Measurements from ENCODE around the gene TNIP1.

Gene TNIP1

GRCh38 chr5:151083081-151083676 lies 2.3 kb upstream of the TNIP1 start:
- H3K36me3 Mint-ChIP-seq (ENCODE audit: low read depth): peaks cover 49% of the 10 kb centered on the region
- peak overlapping the region; percentile 89 for H3K27ac Mint-ChIP-seq
- no peaks in the 10 kb centered on the region for H3K9me3 Mint-ChIP-seq
- H3K27me3 Mint-ChIP-seq: no peaks in the 10 kb centered on the region
- peaks cover 79% of the 10 kb centered on the region for H3K4me1 Mint-ChIP-seq (ENCODE audit: low read depth)
- DNase-seq: peak; percentile 74
- peak overlapping the region; percentile 81 for H3K4me3 Mint-ChIP-seq

DNA sequence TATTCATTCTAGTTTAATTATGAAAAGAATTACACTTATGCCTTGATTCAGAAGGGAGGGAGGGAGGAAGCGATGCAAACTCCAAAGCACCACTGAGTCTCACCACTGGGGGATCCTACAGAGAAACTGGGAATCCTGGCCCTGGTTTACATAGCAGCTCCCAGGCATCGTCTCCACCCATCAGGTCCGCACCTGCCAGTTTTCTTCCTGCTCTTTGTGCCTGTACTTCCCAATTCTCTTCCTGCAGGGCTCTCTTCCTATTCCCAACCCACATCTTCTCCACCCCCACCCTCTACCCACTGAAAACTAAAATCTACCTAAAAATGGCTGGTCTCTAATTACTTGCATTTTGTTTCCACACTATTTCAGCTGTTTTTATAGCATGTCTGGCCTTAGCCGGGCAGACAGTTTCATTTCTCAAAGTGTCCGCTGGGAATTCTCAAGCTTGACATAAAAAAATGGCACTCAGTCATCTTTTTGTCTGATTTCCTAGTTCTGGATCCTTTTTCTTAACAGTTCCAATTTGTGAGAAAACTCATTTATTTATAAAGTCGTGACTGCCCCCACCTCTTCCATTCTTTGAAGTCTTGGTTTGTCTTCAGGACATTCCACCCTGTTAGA lies 1.6 kb upstream of the TNIP1 start:
- no peak for DNase-seq
- Mint-ChIP-seq H3K9me3 (no peaks in the 10 kb centered on the region), H3K27me3 (no peaks in the 10 kb centered on the region), H3K36me3 (ENCODE audit: low read depth) (peaks cover 57% of the 10 kb centered on the region), H3K4me1 (ENCODE audit: low read depth) (peaks cover 83% of the 10 kb centered on the region), H3K27ac (peak overlapping the region; percentile 89), H3K4me3 (peak overlapping the region; percentile 81)

DNA sequence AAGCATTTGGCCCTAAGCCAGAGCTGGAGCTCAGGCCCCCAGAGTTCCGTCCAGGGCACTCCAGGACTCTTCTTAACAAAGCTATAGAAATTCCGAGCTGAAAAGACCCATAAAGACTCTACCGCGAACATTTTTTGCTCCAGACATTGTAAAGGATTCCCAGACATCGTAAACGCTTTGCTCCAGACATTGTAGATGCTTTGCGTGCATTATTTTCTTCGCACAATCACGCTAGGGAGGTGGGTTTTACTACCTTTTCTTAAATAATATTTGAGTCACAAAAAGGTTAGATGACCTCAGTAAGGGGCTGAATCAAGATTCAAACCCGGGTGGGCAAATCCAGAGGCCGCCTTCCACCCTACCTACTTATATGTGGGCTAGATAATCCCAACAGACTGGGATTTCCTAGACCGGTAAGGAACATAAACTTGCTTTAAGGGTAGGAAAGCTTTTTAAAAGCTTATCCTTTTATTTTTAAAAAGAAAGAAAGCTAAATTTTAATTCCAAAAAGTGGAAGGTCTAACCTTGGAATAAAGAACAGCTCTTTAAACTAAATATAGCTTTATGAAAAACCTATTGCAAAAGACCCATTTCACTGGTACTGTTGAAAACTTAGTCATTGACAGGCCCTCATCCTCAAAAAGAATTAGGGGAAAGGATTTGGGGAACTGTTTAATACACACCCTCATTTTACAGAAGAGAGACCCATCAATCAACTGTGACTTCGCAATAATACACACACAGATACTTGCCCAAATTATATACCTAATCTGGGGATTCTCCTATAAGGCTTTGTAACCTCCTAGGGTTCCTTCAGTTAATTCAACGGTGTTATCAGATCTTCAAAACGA lies 822 bp upstream of the TNIP1 start:
- Mint-ChIP-seq H3K4me3 (peak overlapping the region; percentile 81), H3K27me3 (no peaks in the 10 kb centered on the region), H3K9me3 (no peaks in the 10 kb centered on the region), H3K27ac (peak overlapping the region; percentile 96), H3K36me3 (ENCODE audit: low read depth) (peaks cover 64% of the 10 kb centered on the region), H3K4me1 (ENCODE audit: low read depth) (peaks cover 83% of the 10 kb centered on the region)
- no peak for DNase-seq

DNA sequence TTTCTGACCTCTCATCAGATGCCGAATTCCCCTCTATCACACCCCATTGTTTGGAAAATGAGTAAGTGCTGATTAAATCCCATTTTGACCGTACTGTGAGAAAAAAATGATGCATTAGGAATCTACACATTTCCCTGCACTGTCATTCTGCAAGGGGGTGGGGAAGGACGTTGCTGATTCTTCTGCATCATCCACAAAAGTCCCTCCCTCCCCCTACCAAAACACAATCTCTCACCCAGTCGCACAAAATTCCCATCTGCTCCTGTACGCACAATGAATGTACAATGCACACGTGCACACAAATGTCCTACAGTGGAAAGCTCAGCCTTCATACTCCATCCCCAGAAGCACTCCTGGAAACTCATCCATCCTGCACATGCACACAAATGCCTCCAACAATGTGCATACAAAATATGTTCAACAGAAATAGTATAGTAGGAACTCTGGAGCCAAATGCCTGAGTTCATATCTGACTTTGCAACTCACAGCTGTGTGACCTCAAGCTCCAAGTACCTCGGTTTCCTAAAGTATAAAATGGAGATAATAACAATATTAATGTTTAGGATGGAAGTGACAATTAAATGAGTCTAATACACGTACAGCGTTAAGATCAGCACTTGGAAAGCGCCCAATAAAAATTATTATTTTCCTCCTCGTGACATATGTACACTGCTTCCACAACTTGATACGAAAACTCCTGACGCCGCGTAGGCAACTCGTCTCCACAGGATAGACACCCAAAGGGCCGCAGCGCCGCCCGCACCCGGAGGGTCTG lies 809 bp downstream of the TNIP1 start:
- DNase-seq: peak; percentile 60
- H3K27me3 Mint-ChIP-seq: no peaks in the 10 kb centered on the region
- peaks cover 71% of the 10 kb centered on the region for H3K36me3 Mint-ChIP-seq (ENCODE audit: low read depth)
- H3K4me1 Mint-ChIP-seq (ENCODE audit: low read depth): peaks cover 84% of the 10 kb centered on the region
- H3K27ac Mint-ChIP-seq: peak overlapping the region; percentile 96
- peak overlapping the region; percentile 81 for H3K4me3 Mint-ChIP-seq
- H3K9me3 Mint-ChIP-seq: no peaks in the 10 kb centered on the region

DNA sequence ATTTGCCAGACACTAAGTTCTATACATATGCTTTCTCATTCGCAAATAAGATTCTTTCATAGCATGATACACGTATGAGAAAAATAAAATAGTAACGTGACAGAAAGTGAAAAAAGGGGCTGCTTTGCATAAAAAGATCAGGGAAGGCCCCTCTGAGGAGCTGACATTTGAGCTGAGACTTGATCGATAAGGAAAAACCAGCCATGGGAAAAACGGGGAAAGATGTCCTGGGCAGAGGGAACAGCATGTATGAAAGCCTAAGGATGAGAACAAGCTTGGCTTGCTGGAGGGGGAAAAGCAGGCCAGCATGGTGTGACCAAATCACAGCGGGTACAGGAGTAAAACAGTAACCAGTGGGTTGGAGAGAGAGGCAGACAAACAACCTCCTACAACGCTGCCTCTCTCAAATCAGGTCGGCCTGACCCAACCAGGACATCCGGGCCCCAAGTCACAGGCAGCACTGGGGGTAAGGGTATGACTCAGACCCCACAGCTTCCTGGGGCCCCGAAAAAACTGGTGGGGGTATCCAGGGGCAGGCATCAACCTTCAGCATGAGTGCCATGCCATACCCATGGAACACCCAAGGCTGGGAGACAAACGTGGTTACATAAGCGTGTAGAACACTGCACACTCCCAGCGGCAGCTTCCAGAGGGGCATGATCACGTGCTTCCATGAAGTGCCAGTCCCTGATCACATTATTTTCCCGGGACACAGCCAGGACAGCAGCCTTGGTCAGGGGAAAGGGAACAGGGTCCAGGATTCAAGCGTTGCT lies 2.2 kb downstream of the TNIP1 start:
- peak; percentile 81 for DNase-seq
- peaks cover 80% of the 10 kb centered on the region for H3K4me1 Mint-ChIP-seq (ENCODE audit: low read depth)
- H3K27ac Mint-ChIP-seq: peak overlapping the region; percentile 96
- H3K36me3 Mint-ChIP-seq (ENCODE audit: low read depth): peaks cover 76% of the 10 kb centered on the region
- H3K9me3 Mint-ChIP-seq: no peaks in the 10 kb centered on the region
- no peaks in the 10 kb centered on the region for H3K27me3 Mint-ChIP-seq
- H3K4me3 Mint-ChIP-seq: peak overlapping the region; percentile 81

- H3K36me3 Mint-ChIP-seq (ENCODE audit: low read depth): peaks cover 81% of the 10 kb centered on the region
- H3K9me3 Mint-ChIP-seq: no peaks in the 10 kb centered on the region
- no peaks in the 10 kb centered on the region for H3K27me3 Mint-ChIP-seq
- peak overlapping the region; percentile 81 for H3K4me3 Mint-ChIP-seq
- H3K4me1 Mint-ChIP-seq (ENCODE audit: low read depth): peaks cover 79% of the 10 kb centered on the region
- DNase-seq: no peak
- peak overlapping the region; percentile 96 for H3K27ac Mint-ChIP-seq
These were observed 2.9 kb downstream of the TNIP1 start for GRCh38 chr5:151077967-151078366.

DNA sequence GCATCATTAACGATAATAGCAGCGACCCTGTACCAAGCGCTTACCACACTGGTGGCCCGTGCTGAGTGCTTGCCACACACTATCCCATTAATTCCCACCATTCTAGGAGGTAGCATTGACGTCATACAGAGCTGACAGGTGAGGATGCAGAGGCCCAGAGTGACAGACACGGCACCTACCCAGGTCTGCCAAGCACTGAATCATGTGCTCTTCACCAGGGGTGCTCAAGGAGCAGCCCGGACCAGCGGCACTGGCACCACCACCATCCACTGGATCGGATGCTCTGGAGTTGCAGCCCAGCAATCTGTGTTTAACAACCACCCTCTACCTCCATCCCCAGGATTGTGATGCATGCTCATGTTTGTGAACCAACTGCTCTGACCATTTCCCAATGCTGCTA lies 3.4 kb downstream of the TNIP1 start:
- DNase-seq: no peak
- Mint-ChIP-seq H3K36me3 (ENCODE audit: low read depth) (peaks cover 82% of the 10 kb centered on the region), H3K4me1 (ENCODE audit: low read depth) (peaks cover 79% of the 10 kb centered on the region), H3K27me3 (no peaks in the 10 kb centered on the region), H3K27ac (peak overlapping the region; percentile 96), H3K4me3 (peak overlapping the region; percentile 81), H3K9me3 (no peaks in the 10 kb centered on the region)

DNA sequence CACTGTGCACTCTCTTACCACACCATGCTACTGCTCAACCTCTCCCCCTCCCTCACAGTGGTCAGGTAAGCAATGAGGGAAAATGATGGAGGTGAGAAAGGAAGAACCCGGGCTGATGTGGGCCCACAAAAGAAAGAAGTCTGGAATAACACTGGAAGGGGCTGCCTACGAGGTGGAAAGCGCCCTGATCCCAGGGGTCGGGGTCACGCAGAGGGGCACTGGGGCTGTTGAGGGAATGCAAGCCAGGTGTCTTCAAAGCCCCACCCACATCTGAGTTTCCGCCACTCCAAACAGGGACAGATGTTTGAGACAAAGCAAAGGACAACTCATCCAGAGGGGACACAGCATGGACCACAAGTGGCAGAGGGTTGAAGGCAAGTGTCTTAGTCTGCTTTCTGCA lies 4.2 kb downstream of the TNIP1 start:
- Mint-ChIP-seq H3K9me3 (no peaks in the 10 kb centered on the region), H3K4me3 (peak overlapping the region; percentile 81), H3K36me3 (ENCODE audit: low read depth) (peaks cover 90% of the 10 kb centered on the region)

DNA sequence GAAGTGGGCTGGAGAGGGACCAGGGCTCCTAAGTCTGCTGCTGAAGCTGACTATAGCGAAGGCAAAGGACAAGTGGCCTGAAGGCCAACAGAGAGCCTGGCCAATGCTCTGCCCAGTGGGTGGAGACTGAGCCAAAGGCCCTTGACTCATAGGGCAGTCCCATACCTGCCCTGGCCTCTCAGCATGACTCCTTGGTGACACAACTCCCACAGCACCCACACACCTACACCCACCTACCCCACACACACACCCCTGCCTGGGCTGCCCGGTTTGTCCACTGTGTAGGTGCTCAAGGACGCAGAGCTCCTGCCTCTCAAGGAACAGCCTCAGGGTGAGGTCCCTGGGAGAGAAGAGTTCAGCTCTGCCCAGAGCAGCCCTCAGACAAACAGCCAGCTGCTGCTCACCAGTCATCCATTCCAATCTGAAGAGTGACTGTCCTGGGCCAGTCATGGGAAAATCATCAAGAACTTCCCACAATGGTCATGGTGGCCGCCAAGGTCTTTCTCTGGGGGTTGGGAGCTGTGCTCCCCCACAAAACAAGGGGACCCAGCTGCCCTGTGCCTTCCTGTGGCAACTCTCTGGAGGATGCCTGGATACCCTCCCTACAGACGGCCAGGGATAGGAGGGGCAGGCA lies 5.0 kb downstream of the TNIP1 start:
- Mint-ChIP-seq H3K4me3 (peak overlapping the region; percentile 81), H3K9me3 (no peaks in the 10 kb centered on the region), H3K36me3 (ENCODE audit: low read depth) (peaks cover 93% of the 10 kb centered on the region), H3K4me1 (ENCODE audit: low read depth) (peaks cover 87% of the 10 kb centered on the region), H3K27me3 (no peaks in the 10 kb centered on the region), H3K27ac (peak overlapping the region; percentile 96)
- peak; percentile 51 for DNase-seq

More for the DNA sequence above, 4.2 kb downstream of the TNIP1 start:
- DNase-seq: no peak
- Mint-ChIP-seq H3K27me3 (no peaks in the 10 kb centered on the region), H3K4me1 (ENCODE audit: low read depth) (peaks cover 80% of the 10 kb centered on the region), H3K27ac (peak overlapping the region; percentile 96)

- DNase-seq: no peak
- Mint-ChIP-seq H3K9me3 (no peaks in the 10 kb centered on the region), H3K27me3 (no peaks in the 10 kb centered on the region), H3K27ac (peak overlapping the region; percentile 80), H3K4me1 (ENCODE audit: low read depth) (peaks cover 94% of the 10 kb centered on the region), H3K36me3 (ENCODE audit: low read depth) (peaks cover 96% of the 10 kb centered on the region), H3K4me3 (no peak overlapping the region)
These were observed 6.3 kb downstream of the TNIP1 start for GRCh38 chr5:151074557-151074956.

DNA sequence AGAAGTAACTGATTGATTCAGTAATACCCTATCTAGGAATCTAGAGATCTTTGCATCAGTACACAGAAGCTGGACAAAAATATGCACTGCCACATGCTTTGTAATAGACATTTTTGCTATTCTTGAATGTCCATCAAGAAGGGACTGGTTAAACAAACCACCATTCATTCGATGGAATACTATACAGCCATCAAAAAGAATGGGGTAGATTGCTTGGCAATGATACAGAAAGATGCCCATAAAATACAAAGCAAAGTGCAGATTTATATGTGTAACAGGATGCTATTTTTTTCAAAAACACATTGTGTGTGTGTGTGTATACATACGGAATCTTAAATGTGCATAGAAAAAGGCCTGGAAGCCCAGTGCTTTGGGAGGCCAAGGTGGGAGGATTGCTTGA lies 7.6 kb downstream of the TNIP1 start:
- Mint-ChIP-seq H3K9me3 (no peaks in the 10 kb centered on the region), H3K4me3 (no peak overlapping the region), H3K27ac (peak overlapping the region; percentile 33), H3K27me3 (no peaks in the 10 kb centered on the region), H3K36me3 (ENCODE audit: low read depth) (peaks cover 95% of the 10 kb centered on the region), H3K4me1 (ENCODE audit: low read depth) (peaks cover 94% of the 10 kb centered on the region)
- DNase-seq: no peak

DNA sequence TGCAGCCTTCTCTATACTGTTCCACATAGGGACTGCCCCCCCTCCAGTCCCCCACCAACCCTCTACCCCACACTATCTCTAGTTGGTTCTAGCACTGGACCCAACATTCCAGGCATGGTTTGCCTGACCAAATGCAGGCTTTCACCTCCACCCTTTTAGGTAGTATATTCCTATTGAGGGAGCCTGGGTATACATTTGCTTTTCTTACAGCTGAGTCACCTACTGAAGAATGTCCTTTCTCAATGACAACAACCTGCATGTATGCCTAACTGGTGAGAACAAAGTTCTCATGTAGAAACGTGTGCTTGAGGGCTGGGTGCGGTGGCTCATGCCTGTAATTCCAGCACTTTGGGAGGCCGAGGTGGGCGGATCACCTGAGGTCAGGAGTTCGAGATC lies 8.2 kb downstream of the TNIP1 start:
- Mint-ChIP-seq H3K9me3 (no peaks in the 10 kb centered on the region), H3K27ac (peak overlapping the region; percentile 78), H3K36me3 (ENCODE audit: low read depth) (peaks cover 95% of the 10 kb centered on the region), H3K27me3 (no peaks in the 10 kb centered on the region), H3K4me1 (ENCODE audit: low read depth) (peaks cover 94% of the 10 kb centered on the region), H3K4me3 (no peak overlapping the region)
- no peak for DNase-seq

GRCh38 chr5:151071848-151072629 lies 8.8 kb downstream of the TNIP1 start:
- no peak for DNase-seq
- Mint-ChIP-seq H3K27ac (peak overlapping the region; percentile 78), H3K4me3 (no peak overlapping the region), H3K9me3 (no peaks in the 10 kb centered on the region), H3K27me3 (no peaks in the 10 kb centered on the region), H3K4me1 (ENCODE audit: low read depth) (peaks cover 94% of the 10 kb centered on the region), H3K36me3 (ENCODE audit: low read depth) (peaks cover 95% of the 10 kb centered on the region)

Data from activated T-cell treated with anti-CD3 and anti-CD28 coated beads, Interleukin-2, amount 50 U/mL, for 24 hours (primary cell).